ENCODE results near the gene FAM163B. TPM values are rescaled to one million over a fixed set of nuclear protein-coding genes. Genes with fewer than 3 reads are reported as not detected.

The FAM163B gene
- total RNA-seq, 1 donor from 2014 or later = not detected

GRCh38 chr9:133560944-133561343, 48.2 kb downstream of the FAM163B start:
- peaks cover 7% of the 10 kb centered on the region for H3K27me3 Mint-ChIP-seq (ENCODE audit: unreplicated experiment)
- no peaks in the 10 kb centered on the region for H3K9me3 Mint-ChIP-seq (ENCODE audit: unreplicated experiment)
- TF ChIP-seq CTCF (IDR thresholded peaks at IDR 0.05; ENCODE audit: unreplicated experiment) = no peak
- H3K36me3 Mint-ChIP-seq (ENCODE audit: low read depth, unreplicated experiment) = peaks cover 4% of the 10 kb centered on the region
- no peak for DNase-seq (ENCODE audit: low spot score)
- no peak overlapping the region for H3K4me3 Mint-ChIP-seq (ENCODE audit: unreplicated experiment)
- H3K4me1 Mint-ChIP-seq (ENCODE audit: unreplicated experiment) = peaks cover 34% of the 10 kb centered on the region
- H3K27ac Mint-ChIP-seq (ENCODE audit: unreplicated experiment) = no peak overlapping the region

- peaks cover 35% of the 10 kb centered on the region for H3K4me1 Mint-ChIP-seq (ENCODE audit: unreplicated experiment)
- no peak overlapping the region for H3K27ac Mint-ChIP-seq (ENCODE audit: unreplicated experiment)
These were observed 48.9 kb downstream of the FAM163B start for GRCh38 chr9:133560311-133560710.

GRCh38 chr9:133558191-133559126, 50.7 kb downstream of the FAM163B start:
- Mint-ChIP-seq H3K4me3 (ENCODE audit: unreplicated experiment) (peak overlapping the region; percentile 38), H3K9me3 (ENCODE audit: unreplicated experiment) (no peaks in the 10 kb centered on the region), H3K36me3 (ENCODE audit: low read depth, unreplicated experiment) (peaks cover 8% of the 10 kb centered on the region), H3K4me1 (ENCODE audit: unreplicated experiment) (peaks cover 34% of the 10 kb centered on the region), H3K27ac (ENCODE audit: unreplicated experiment) (peak overlapping the region; percentile 80), H3K27me3 (ENCODE audit: unreplicated experiment) (peaks cover 7% of the 10 kb centered on the region)
- DNase-seq (ENCODE audit: low spot score) = peak; percentile 72
- no peak for TF ChIP-seq CTCF (IDR thresholded peaks at IDR 0.05; ENCODE audit: unreplicated experiment)

More at GRCh38 chr9:133560311-133560710, 48.9 kb downstream of the FAM163B start:
- Mint-ChIP-seq H3K9me3 (ENCODE audit: unreplicated experiment) (no peaks in the 10 kb centered on the region), H3K4me3 (ENCODE audit: unreplicated experiment) (no peak overlapping the region), H3K27me3 (ENCODE audit: unreplicated experiment) (peaks cover 7% of the 10 kb centered on the region), H3K36me3 (ENCODE audit: low read depth, unreplicated experiment) (peaks cover 4% of the 10 kb centered on the region)
- TF ChIP-seq CTCF (IDR thresholded peaks at IDR 0.05; ENCODE audit: unreplicated experiment) = no peak
- no peak for DNase-seq (ENCODE audit: low spot score)

- H3K27me3 Mint-ChIP-seq (ENCODE audit: unreplicated experiment) = peaks cover 7% of the 10 kb centered on the region
- peaks cover 8% of the 10 kb centered on the region for H3K36me3 Mint-ChIP-seq (ENCODE audit: low read depth, unreplicated experiment)
- H3K4me3 Mint-ChIP-seq (ENCODE audit: unreplicated experiment) = no peak overlapping the region
These were observed 51.6 kb downstream of the FAM163B start for GRCh38 chr9:133557581-133557980.

More at GRCh38 chr9:133557581-133557980, 51.6 kb downstream of the FAM163B start:
- peaks cover 32% of the 10 kb centered on the region for H3K4me1 Mint-ChIP-seq (ENCODE audit: unreplicated experiment)
- H3K9me3 Mint-ChIP-seq (ENCODE audit: unreplicated experiment) = no peaks in the 10 kb centered on the region
- no peak overlapping the region for H3K27ac Mint-ChIP-seq (ENCODE audit: unreplicated experiment)
- DNase-seq (ENCODE audit: low spot score) = no peak
- no peak for TF ChIP-seq CTCF (IDR thresholded peaks at IDR 0.05; ENCODE audit: unreplicated experiment)

Measured in endothelial cell (in vitro differentiated cells).